OCI-LY1 (cell line): Measurements from ENCODE around the gene RABL6.

ENCODE experiments used
- H2AFZ ChIP-seq: fragments of 200-600 bp; sonication (generic), shearing (Covaris generic); 2 replicates; pipeline ENCODE4 v1.6.0; 2014; ENCODE audit warnings: antibody characterized with exemption, mild to moderate bottlenecking, low read length
- H3F3A ChIP-seq: fragments of 200-600 bp; sonication (generic), shearing (Covaris generic); 2 replicates; pipeline ENCODE4 v1.6.0; 2014; ENCODE audit warnings: mild to moderate bottlenecking, antibody characterized with exemption, low read length, moderate library complexity; ENCODE audit not compliant: insufficient read depth
- H3K27ac ChIP-seq: fragments of 200-600 bp; sonication (generic); 2 replicates; pipeline ENCODE4 v1.5.1; 2014; ENCODE audit warnings: low read length, mixed run types, mild to moderate bottlenecking, low read depth; ENCODE audit not compliant: poor library complexity, severe bottlenecking
- H3K27me3 ChIP-seq: fragments of 200-600 bp; sonication (generic); 2 replicates; pipeline ENCODE4 v1.6.0; 2014; ENCODE audit warnings: antibody characterized with exemption, mild to moderate bottlenecking, low read length, moderate library complexity; ENCODE audit not compliant: insufficient read depth
- H3K36me3 ChIP-seq: fragments of 200-600 bp; sonication (generic); 2 replicates; pipeline ENCODE4 v1.6.1; 2014; ENCODE audit warnings: mild to moderate bottlenecking, antibody characterized with exemption, low read length, moderate library complexity, mixed read lengths; ENCODE audit not compliant: insufficient read depth
- H3K4me1 ChIP-seq: fragments of 200-600 bp; sonication (generic); 2 replicates; pipeline ENCODE4 v1.5.1; 2014; ENCODE audit warnings: mild to moderate bottlenecking, low read length, moderate library complexity; ENCODE audit not compliant: insufficient read depth, severe bottlenecking
- H3K4me2 ChIP-seq: fragments of 200-600 bp; sonication (generic), shearing (Covaris generic); 2 replicates; pipeline ENCODE4 v1.6.1; 2014; ENCODE audit warnings: low read length
- H3K4me3 ChIP-seq: fragments of 200-600 bp; sonication (generic); 2 replicates; pipeline ENCODE4 v1.5.1; 2014; ENCODE audit warnings: low read length, low read depth, mild to moderate bottlenecking, mixed read lengths; ENCODE audit not compliant: poor library complexity, severe bottlenecking
- H3K79me2 ChIP-seq: fragments of 200-600 bp; shearing (Covaris generic); 2 replicates; pipeline ENCODE4 v1.6.1; 2016; ENCODE audit warnings: mixed run types, low read length, mixed read lengths; ENCODE audit not compliant: insufficient read depth
- H3K9ac ChIP-seq: fragments of 200-600 bp; sonication (generic), shearing (Covaris generic); 2 replicates; pipeline ENCODE4 v1.6.1; 2014; ENCODE audit warnings: mild to moderate bottlenecking, low read length, mixed read lengths
- H3K9me2 ChIP-seq: fragments of 200-600 bp; sonication (generic), shearing (Covaris generic); 2 replicates; pipeline ENCODE4 v1.6.1; 2014; ENCODE audit warnings: low read depth, mild to moderate bottlenecking, low read length, mixed read lengths
- H3K9me3 ChIP-seq: fragments of 200-600 bp; shearing (Covaris generic); 2 replicates; pipeline ENCODE4 v1.6.1; 2014; ENCODE audit warnings: low read length, mixed read lengths
- H4K20me1 ChIP-seq: fragments of 200-600 bp; sonication (generic), shearing (Covaris generic); 2 replicates; pipeline ENCODE4 v1.6.0; 2016; ENCODE audit warnings: mild to moderate bottlenecking, low read length; ENCODE audit not compliant: insufficient read depth
- EZH2 ChIP-seq: fragments of 200-600 bp; sonication (generic), shearing (Covaris generic); IDR thresholded peaks from 2 replicates; pipeline ENCODE4 v1.8.0; 2017; ENCODE audit warnings: borderline replicate concordance, mixed run types, mild to moderate bottlenecking, antibody characterized with exemption, low read length, moderate library complexity, mixed read lengths
- TF ChIP-seq, protein P1 (sequence below): fragments of 200-600 bp; sonication (generic), shearing (Covaris generic); IDR thresholded peaks from 2 replicates; pipeline ENCODE4 v1.5.1; 2017; ENCODE audit warnings: mild to moderate bottlenecking, antibody characterized with exemption, low read length, moderate library complexity, mixed read lengths

Gene RABL6

DNA sequence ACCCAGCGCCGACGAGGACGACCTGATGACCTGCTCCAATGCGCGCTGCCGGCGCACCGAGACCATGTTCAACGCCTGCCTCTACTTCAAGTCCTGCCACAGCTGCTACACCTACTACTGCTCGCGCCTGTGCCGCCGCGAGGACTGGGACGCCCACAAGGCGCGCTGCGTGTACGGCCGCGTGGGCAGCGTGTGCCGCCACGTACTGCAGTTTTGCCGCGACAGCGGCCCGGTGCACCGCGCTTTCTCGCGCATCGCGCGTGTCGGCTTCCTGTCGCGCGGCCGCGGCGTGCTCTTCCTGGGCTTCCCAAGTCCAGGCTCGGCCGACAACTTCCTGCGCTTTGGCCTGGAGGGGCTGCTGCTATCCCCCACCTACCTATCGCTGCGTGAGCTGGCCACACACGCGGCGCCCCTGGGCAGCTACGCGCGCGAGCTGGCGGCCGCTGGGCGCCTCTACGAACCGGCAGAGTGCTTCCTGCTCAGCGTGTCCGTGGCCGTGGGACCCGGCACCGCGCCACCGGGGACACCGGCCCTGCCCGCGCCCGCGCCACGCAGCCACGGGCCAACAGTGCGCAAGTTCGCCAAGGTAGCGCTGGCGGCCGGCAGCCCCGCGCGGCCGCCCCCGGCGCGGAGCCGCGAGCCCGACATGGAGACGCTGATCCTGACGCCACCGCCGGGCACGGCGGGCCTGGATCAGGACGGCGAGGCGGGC, 38.8 kb downstream of the RABL6 start:
- Histone ChIP-seq H3K9me3 (no peaks in the 10 kb centered on the region), H4K20me1 (no peaks in the 10 kb centered on the region), H3K27ac (no peak overlapping the region), H3K4me3 (no peak overlapping the region), H3K4me2 (no peak overlapping the region), H3K79me2 (no peaks in the 10 kb centered on the region), H2AFZ (no peak overlapping the region), H3K27me3 (no peaks in the 10 kb centered on the region), H3K9me2 (no peaks in the 10 kb centered on the region), H3K4me1 (peaks cover 29% of the 10 kb centered on the region), H3F3A (no peaks in the 10 kb centered on the region), H3K36me3 (peaks cover 9% of the 10 kb centered on the region; the same call in 1 of the 2 replicates), H3K9ac (no peak overlapping the region)
- TF ChIP-seq, protein P1, sequence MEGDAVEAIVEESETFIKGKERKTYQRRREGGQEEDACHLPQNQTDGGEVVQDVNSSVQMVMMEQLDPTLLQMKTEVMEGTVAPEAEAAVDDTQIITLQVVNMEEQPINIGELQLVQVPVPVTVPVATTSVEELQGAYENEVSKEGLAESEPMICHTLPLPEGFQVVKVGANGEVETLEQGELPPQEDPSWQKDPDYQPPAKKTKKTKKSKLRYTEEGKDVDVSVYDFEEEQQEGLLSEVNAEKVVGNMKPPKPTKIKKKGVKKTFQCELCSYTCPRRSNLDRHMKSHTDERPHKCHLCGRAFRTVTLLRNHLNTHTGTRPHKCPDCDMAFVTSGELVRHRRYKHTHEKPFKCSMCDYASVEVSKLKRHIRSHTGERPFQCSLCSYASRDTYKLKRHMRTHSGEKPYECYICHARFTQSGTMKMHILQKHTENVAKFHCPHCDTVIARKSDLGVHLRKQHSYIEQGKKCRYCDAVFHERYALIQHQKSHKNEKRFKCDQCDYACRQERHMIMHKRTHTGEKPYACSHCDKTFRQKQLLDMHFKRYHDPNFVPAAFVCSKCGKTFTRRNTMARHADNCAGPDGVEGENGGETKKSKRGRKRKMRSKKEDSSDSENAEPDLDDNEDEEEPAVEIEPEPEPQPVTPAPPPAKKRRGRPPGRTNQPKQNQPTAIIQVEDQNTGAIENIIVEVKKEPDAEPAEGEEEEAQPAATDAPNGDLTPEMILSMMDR: no peak
- no peak for TF ChIP-seq EZH2

DNA sequence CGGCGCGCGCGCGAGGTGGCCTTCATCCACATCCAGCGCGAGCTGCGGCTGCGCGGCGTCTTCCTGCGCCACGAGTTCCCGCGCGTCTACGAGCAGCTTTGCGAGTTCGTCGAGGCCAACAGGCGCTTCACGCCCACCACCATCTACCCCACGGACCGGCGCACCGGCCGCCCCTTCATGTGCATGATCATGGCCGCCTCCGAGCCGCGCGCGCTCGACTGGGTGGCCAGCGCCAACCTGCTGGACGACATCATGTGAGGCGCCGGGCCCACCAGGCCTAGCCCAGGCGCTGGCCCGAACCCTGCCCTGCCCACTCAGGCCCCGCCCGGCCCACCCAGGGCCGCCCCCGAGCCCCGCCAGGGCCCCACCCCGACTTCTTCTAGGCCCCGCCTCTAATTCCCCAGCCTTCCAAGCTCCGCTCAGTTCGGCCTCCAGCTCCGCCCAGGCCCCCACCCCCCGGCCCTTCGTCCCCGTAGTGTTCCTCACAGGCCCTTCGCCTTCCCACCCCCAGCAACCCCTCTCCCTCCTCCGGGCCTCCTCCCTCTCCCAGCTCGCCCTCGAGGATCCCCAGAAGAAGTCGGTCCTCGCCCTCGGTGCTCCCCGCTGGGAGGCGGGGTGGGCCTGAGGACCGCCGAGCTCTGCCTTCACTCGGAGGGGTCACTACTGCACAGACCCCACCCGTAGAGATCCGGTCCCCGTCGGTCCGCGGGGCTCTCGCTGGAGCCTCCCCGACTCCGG, 39.5 kb downstream of the RABL6 start:
- no peaks in the 10 kb centered on the region for H3K9me3 ChIP-seq
- H3K79me2 ChIP-seq: no peaks in the 10 kb centered on the region
- H3K4me2 ChIP-seq: peak overlapping the region; percentile 76
- no peaks in the 10 kb centered on the region for H4K20me1 ChIP-seq
- peaks cover 9% of the 10 kb centered on the region; the same call in 1 of the 2 replicates for H3K36me3 ChIP-seq
- peaks cover 22% of the 10 kb centered on the region for H3K4me1 ChIP-seq
- peak overlapping the region; percentile 76 for H3K27ac ChIP-seq
- H2AFZ ChIP-seq: no peak overlapping the region
- no peaks in the 10 kb centered on the region for H3K27me3 ChIP-seq
- H3K9ac ChIP-seq: no peak overlapping the region; the same call in 1 of the 2 replicates
- H3F3A ChIP-seq: no peaks in the 10 kb centered on the region
- H3K9me2 ChIP-seq: no peaks in the 10 kb centered on the region
- TF ChIP-seq EZH2: no peak
- TF ChIP-seq, protein P1: no peak
- H3K4me3 ChIP-seq: peak overlapping the region; percentile 65

GRCh38 chr9:136847826-136848392, 40.2 kb downstream of the RABL6 start:
- Histone ChIP-seq H3K9me2 (no peaks in the 10 kb centered on the region), H3K79me2 (no peaks in the 10 kb centered on the region), H3K27ac (peak overlapping the region; percentile 76), H3K4me2 (peak overlapping the region; percentile 76), H3K27me3 (no peaks in the 10 kb centered on the region), H3K36me3 (peaks cover 9% of the 10 kb centered on the region; the same call in 1 of the 2 replicates), H4K20me1 (no peaks in the 10 kb centered on the region), H3K9me3 (no peaks in the 10 kb centered on the region), H3K4me3 (peak overlapping the region; percentile 65), H3K9ac (peak overlapping the region; percentile 65), H2AFZ (no peak overlapping the region), H3F3A (no peaks in the 10 kb centered on the region), H3K4me1 (peaks cover 19% of the 10 kb centered on the region)
- TF ChIP-seq EZH2: no peak
- TF ChIP-seq, protein P1: no peak
